Spinal cord (tissue), 10 donors: ENCODE results near the gene COA5. TPM values are rescaled to one million over a fixed set of nuclear protein-coding genes. Genes with fewer than 3 reads are reported as not detected.
"Not testable (repeated sequence)": the region's sequence is repeated elsewhere in the genome, so short reads cannot be mapped to it uniquely, and the experiment has no call there.

ENCODE experiments used
- DNase-seq, 6 donors: peaks; one replicate each; pipeline versions ENCODE4 v3.0.0 to v3.0.0-alpha.2; 2013 to 2015; ENCODE audit warnings: low spot score in 6 of 6, low read depth in 4 of 6
- H3K27ac ChIP-seq: one replicate; pipeline ENCODE4 v1.5.1; 2013; ENCODE audit warnings: low read depth, low read length, control low read depth
- H3K27me3 ChIP-seq: one replicate; pipeline ENCODE4 v1.6.1; 2013; ENCODE audit warnings: low read length; ENCODE audit not compliant: control insufficient read depth, insufficient read depth
- H3K36me3 ChIP-seq: one replicate; pipeline ENCODE4 v1.6.1; 2013; ENCODE audit warnings: low read length; ENCODE audit not compliant: control insufficient read depth, insufficient read depth
- H3K4me1 ChIP-seq: one replicate; pipeline ENCODE4 v1.6.1; 2013; ENCODE audit warnings: low read length; ENCODE audit not compliant: control insufficient read depth, insufficient read depth
- H3K4me3 ChIP-seq: one replicate; pipeline ENCODE4 v1.5.1; 2013; ENCODE audit warnings: low read depth, low read length, control low read depth
- H3K9me3 ChIP-seq: one replicate; pipeline ENCODE4 v1.6.1; 2013; ENCODE audit warnings: low read length; ENCODE audit not compliant: control insufficient read depth, insufficient read depth
- WGBS: methylation state at CpG from one replicate; pipeline ENCODE4 v1.1.5; 2013; ENCODE audit warnings: missing lambda C conversion rate; ENCODE audit not compliant: insufficient coverage; 5-methylcytosine and 5-hydroxymethylcytosine counted together
- polyA plus RNA-seq, 2 donors: library from polyadenylated mRNA; unstranded; fragments of 120-200 nt; gene quantifications; one replicate each; pipeline ENCODE4 v1.2.1, GENCODE V29; 2013; ENCODE audit not compliant: insufficient read length in 2 of 2
- total RNA-seq, 2 donors: library from RNA; depleted of rRNA in 1 of 2; stranded (reverse); fragments of 120-200 nt in 1 of 2; fragments of >200 nt in 1 of 2; gene quantifications; one replicate each; pipeline versions ENCODE4 v1.2.3 to v1.2.4, GENCODE V29; 2013 to 2014
- donor health status: healthy.

Gene COA5
- total and polyA plus RNA-seq, 4 donors, result 61.8 to 90.4 (median 73.0) TPM

DNA sequence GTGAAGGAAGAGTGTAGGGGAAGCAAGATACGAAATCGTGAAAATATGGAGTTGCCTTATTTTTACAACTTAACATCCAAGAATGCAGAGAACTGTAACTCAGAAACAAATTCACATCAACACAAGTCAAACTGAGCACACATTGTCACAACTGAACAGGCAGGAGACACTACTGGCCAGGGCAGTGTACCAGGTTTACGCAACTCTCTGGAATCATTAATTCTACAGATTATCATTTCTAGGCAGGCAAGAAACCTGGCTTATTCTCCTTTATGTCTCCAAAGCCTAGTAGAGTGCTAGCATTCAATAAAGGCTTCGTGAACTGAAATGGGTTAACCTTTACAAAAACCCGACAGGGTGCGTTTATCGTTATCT, 584 bp downstream of the COA5 start:
- WGBS, result 4% methylated on average over 5 of the region's 7 CpGs
- Histone ChIP-seq H3K9me3 (no peaks in the 10 kb centered on the region), H3K4me3 (peak overlapping the region; percentile 86), H3K27ac (peak overlapping the region; percentile 77), H3K4me1 (peaks cover 23% of the 10 kb centered on the region), H3K36me3 (peaks cover 12% of the 10 kb centered on the region), H3K27me3 (no peaks in the 10 kb centered on the region)
- no peak for DNase-seq

DNA sequence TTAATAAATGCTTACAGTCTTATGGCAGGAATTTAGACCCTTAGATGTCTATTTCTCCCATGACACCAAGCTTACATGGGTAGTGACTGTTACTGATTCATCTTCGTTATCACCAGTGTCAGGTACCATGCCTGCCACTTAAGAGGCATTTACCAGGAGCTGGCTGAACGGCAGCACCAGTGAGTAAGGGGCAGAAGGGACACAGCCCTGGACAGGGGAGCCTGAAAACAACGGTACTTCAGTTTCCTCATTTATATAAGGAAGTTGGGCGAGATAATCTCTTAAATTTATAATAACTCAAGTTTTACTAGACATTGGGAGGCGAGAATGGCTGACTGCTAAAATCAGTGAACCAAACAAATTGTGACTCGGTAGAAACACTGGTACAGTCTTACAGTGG, 1.2 kb downstream of the COA5 start:
- DNase-seq, result no peak
- H3K27ac ChIP-seq, result no peak overlapping the region
- peaks cover 23% of the 10 kb centered on the region for H3K4me1 ChIP-seq
- H3K36me3 ChIP-seq, result peaks cover 10% of the 10 kb centered on the region
- H3K9me3 ChIP-seq, result no peaks in the 10 kb centered on the region
- no peaks in the 10 kb centered on the region for H3K27me3 ChIP-seq
- WGBS, result 100% methylated on average over 1 of the region's 6 CpGs
- H3K4me3 ChIP-seq, result peak overlapping the region; percentile 86

DNA sequence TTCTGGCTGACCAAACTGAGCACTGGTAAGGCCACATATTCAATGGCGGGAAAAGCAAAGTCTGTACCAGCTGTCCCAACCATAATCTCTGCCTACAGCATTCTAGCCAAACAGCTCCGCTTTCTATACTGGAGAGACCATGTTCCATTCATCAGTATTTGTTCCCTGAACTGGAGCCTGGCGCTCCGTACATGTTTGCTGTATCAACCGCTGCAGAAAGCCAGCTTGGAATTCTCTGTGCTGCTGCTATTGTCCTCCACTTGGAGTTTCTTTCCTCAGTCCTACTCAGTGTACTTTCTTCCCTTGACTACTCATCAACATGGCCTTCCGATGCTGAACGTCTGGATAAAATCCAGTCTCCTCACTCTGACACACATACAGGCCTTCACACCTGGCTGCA, 1.9 kb downstream of the COA5 start:
- no peak overlapping the region for H3K27ac ChIP-seq
- no peaks in the 10 kb centered on the region for H3K27me3 ChIP-seq
- peaks cover 23% of the 10 kb centered on the region for H3K4me1 ChIP-seq
- DNase-seq, result no peak
- WGBS, result 84% methylated on average over 7 of the region's 7 CpGs
- H3K9me3 ChIP-seq, result no peaks in the 10 kb centered on the region
- H3K4me3 ChIP-seq, result no peak overlapping the region
- peaks cover 12% of the 10 kb centered on the region for H3K36me3 ChIP-seq

DNA sequence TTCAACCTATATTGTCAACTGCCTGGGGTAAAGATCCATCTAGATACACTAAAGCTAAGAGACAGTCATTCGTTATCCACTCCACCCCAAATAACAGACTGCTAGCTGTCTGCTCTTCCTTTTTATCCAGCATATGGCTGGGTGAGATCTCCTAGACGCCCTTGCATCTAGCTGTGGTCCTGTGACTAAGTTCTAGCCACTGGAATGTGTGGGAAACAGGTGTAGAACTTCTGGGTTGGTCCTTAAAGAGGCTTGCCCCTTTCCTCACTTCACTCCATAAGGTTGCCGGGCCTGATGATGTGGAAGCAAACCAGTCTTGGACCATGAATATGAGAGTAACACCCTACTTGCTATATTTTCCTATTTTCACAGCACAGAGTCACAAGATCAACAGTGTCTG, 3.2 kb downstream of the COA5 start:
- Histone ChIP-seq H3K36me3 (peaks cover 10% of the 10 kb centered on the region), H3K4me3 (no peak overlapping the region), H3K4me1 (peaks cover 18% of the 10 kb centered on the region), H3K27me3 (no peaks in the 10 kb centered on the region), H3K9me3 (no peaks in the 10 kb centered on the region), H3K27ac (no peak overlapping the region)
- WGBS, result no CpG with 5 or more reads among the region's 3 CpGs
- no peak for DNase-seq

DNA sequence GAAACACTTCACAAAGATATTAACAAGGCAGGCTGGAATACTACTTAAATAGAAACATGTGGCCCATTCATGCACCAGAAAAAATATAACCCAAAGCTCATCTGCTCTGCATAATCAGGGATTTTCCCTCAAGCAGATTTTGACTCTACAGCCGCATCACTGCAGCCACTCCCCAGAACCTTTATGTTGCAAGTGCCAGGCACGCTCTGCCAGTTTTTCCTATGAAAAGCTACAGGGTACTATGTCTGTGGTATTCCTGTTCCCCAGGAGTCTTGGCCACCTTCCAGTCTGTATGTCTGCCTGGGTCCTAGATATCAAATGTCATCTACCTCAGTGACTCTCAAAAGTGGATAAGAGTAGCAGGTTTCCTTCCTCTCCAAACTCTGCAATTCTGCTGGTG, 3.8 kb downstream of the COA5 start:
- Histone ChIP-seq H3K4me1 (peaks cover 15% of the 10 kb centered on the region), H3K4me3 (no peak overlapping the region), H3K9me3 (no peaks in the 10 kb centered on the region), H3K27me3 (no peaks in the 10 kb centered on the region), H3K36me3 (peaks cover 15% of the 10 kb centered on the region), H3K27ac (no peak overlapping the region)
- no peak for DNase-seq
- WGBS, result 71% methylated on average over 1 of the region's 2 CpGs

DNA sequence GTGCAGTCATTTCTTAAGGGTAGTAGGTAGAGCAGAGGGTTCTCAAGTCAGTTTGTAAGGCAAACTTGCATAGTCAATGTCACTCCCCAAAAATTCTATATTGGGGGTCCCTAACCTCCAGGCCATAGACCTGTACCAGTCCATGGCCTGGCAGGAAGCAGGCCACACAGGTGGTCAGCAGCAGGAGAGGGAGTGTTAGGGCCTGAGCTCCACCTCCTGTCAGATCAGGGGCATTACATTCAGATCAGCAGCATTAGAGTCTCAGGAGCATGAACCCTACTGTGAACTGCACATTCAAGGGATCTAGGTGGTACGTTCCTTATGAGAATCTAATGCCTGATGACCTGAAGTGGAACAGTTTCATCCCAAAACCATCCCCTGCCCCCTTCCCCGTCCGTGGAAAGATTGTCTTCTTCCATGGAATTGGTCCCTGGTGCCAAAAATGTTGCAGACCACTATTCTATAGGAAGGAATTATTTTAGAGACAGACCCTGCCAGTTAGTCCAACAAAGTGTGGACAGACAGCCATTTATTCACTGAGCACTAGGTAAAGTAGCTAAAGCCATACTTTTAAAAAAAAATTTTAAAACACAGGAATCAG, 6.7 kb downstream of the COA5 start:
- H3K27ac ChIP-seq, result no peak overlapping the region
- H3K36me3 ChIP-seq, result peaks cover 18% of the 10 kb centered on the region
- no peak overlapping the region for H3K4me3 ChIP-seq
- no peaks in the 10 kb centered on the region for H3K27me3 ChIP-seq
- DNase-seq, result peak in 2 of 6 donors; percentile 35 to 65
- no peaks in the 10 kb centered on the region for H3K9me3 ChIP-seq
- H3K4me1 ChIP-seq, result peaks cover 2% of the 10 kb centered on the region
- no CpG with 5 or more reads among the region's 3 CpGs for WGBS

DNA sequence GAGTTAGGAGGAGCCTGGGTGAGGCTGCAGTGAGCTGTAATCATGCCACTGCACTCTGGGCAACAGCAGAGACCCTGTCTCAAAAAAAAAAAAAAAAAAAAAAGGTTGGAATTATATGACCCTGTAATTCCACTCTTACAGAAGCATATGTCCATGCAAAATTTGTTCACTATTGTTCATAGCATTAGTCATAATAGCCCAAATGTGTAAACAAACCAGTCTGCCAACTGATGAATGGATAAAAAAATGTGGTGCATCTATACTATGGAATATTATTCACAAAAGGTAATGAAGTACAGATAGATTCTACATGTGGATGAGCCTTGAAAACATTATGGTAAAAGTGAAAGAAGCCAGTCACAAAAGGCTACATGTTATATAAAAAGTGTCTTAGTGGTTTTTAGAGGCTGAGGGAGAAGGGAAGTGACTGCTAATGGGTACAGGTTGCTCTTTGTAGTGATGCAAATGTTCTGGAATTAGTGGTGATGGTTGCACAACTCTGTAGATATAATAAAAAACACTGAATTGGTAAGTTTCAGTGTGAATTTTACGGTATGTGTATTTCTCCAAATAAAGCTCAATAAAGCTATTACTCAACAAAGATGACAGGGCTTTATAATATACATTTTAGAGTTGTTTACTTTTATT, 9.4 kb downstream of the COA5 start:
- Histone ChIP-seq H3K4me3 (no peak overlapping the region), H3K4me1 (no peaks in the 10 kb centered on the region), H3K36me3 (peaks cover 18% of the 10 kb centered on the region), H3K27ac (no peak overlapping the region), H3K9me3 (no peaks in the 10 kb centered on the region), H3K27me3 (no peaks in the 10 kb centered on the region)
- no CpG with 5 or more reads among the region's 1 CpG for WGBS
- no peak for DNase-seq

DNA sequence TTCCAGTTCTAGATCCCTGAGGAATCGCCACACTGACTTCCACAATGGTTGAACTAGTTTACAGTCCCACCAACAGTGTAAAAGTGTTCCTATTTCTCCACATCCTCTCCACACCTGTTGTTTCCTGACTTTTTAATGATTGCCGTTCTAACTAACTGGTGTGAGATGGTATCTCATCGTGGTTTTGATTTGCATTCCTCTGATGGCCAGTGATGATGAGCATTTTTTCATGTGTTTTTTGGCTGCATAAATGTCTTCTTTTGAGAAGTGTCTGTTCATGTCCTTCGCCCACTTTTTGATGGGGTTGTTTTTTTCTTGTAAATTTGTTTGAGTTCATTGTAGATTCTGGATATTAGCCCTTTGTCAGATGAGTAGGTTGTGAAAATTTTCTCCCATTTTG, 13.6 kb downstream of the COA5 start:
- H3K4me1 ChIP-seq, H3K27ac ChIP-seq, H3K4me3 ChIP-seq, H3K27me3 ChIP-seq, DNase-seq, H3K9me3 ChIP-seq: not testable (repeated sequence)
- WGBS, result no CpG with 5 or more reads among the region's 4 CpGs
- H3K36me3 ChIP-seq, result peaks cover 17% of the 10 kb centered on the region

DNA sequence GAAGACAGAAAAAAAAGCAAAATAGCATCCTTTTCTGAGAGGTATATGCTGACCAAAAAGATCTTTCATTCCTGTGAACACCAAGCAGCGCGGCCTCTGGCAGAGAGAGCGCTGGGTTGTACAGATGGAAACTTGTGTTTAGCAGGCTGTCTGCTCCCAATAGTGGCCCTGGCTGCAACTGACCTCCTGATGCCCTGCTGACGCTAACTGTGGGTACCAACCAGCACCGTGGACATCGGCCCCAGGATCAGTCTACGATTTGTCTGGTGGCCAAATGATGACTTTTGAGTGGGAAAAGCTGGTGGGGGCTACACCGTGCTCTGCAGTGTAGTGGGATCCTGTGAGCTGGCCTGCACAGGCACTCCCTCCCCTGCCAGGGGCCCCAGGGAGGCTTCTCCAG, 15.7 kb downstream of the COA5 start:
- H3K4me3 ChIP-seq, result no peak overlapping the region
- no peaks in the 10 kb centered on the region for H3K4me1 ChIP-seq
- no peak for DNase-seq
- H3K9me3 ChIP-seq, result no peaks in the 10 kb centered on the region
- 95% methylated on average over 8 of the region's 8 CpGs for WGBS
- no peaks in the 10 kb centered on the region for H3K27me3 ChIP-seq
- H3K36me3 ChIP-seq, result peaks cover 12% of the 10 kb centered on the region
- H3K27ac ChIP-seq, result no peak overlapping the region

DNA sequence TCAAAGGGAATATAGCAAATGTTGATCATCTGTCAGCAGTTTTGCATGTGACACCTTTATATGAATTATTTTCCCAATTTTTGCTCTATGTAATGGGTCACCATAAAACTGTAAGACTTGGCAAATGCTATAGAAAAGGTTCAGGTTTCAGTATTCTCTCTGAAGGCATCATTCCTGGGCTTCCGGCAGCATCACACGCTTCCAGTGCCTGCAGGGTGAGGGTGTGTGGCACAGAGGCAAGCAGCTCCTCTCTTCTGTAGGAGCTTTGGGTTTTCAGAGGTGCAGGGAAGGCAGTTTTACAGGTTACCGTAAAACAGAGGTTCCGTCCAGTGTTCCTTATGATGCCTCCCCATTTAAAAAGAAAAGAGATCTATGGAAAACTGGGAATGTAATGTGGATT, 18.8 kb downstream of the COA5 start:
- H3K4me1 ChIP-seq, result no peaks in the 10 kb centered on the region
- no peak overlapping the region for H3K4me3 ChIP-seq
- WGBS, result 96% methylated on average over 2 of the region's 4 CpGs
- H3K27ac ChIP-seq, result no peak overlapping the region
- peaks cover 20% of the 10 kb centered on the region for H3K36me3 ChIP-seq
- DNase-seq, result no peak
- H3K9me3 ChIP-seq, result no peaks in the 10 kb centered on the region
- no peaks in the 10 kb centered on the region for H3K27me3 ChIP-seq
